Activated T-helper 1 cell treated with anti-CD3 and anti-CD28 coated beads, Interleukin-12 subunit alpha, Interleukin-12 subunit beta, Interleukin-2, Interleukin-4 antibody, amounts not matched to agents 30 ng/mL and 10 ng/mL and 1 ng/mL, durations not matched to agents 14 hours and 24 hours and 36 hours (primary cell): Measurements from ENCODE around the gene SLCO3A1. TPM values are rescaled to one million over a fixed set of nuclear protein-coding genes. Genes with fewer than 3 reads are reported as not detected.
A peak's percentile ranks its signal among the peaks of the same experiment; 100 is the strongest.
"Not testable (repeated sequence)": the region's sequence is repeated elsewhere in the genome, so short reads cannot be mapped to it uniquely, and the experiment has no call there.

Experiments used
- DNase-seq: peaks from one replicate; pipeline ENCODE4 v3.0.0; 2021; ENCODE audit warnings: low spot score
- H3K27ac Mint-ChIP-seq: one replicate; pipeline ENCODE4 v1.8.0; 2021; ENCODE audit warnings: mild to moderate bottlenecking, mixed read lengths
- H3K27me3 Mint-ChIP-seq: one replicate; pipeline ENCODE4 v1.8.0; 2022; ENCODE audit warnings: mild to moderate bottlenecking, moderate library complexity, mixed read lengths; ENCODE audit not compliant: insufficient read depth
- H3K36me3 Mint-ChIP-seq: one replicate; pipeline ENCODE4 v1.8.0; 2021; ENCODE audit warnings: low read depth, mixed read lengths
- H3K4me1 Mint-ChIP-seq: one replicate; pipeline ENCODE4 v1.8.0; 2021; ENCODE audit warnings: low read depth, mixed read lengths
- H3K4me3 Mint-ChIP-seq: one replicate; pipeline ENCODE4 v1.8.0; 2021; ENCODE audit warnings: mild to moderate bottlenecking, moderate library complexity, mixed read lengths
- H3K9me3 Mint-ChIP-seq: one replicate; pipeline ENCODE4 v1.8.0; 2021; ENCODE audit warnings: mixed read lengths
- intact Hi-C: fragments of 100-400 bp; cut with micrococcal nuclease; formaldehyde crosslinking; loops from one replicate; pipeline ENCODE4 v1.15.1; 2024
- total RNA-seq: library from RNA; stranded (reverse); gene quantifications from 2 replicates; pipeline ENCODE4 v1.2.3, GENCODE V29; 2022

Gene SLCO3A1
- total RNA-seq, 1 donor from 2014 or later: 20.0 TPM

- no peak for DNase-seq
- no peak overlapping the region for H3K4me3 Mint-ChIP-seq
Observed at GRCh38 chr15:92061511-92062195, 208.1 kb downstream of the SLCO3A1 start.

GRCh38 chr15:92062505-92062904, 209.0 kb downstream of the SLCO3A1 start:
- Mint-ChIP-seq H3K4me3 (no peak overlapping the region), H3K27me3 (no peaks in the 10 kb centered on the region), H3K9me3 (no peaks in the 10 kb centered on the region), H3K4me1 (no peaks in the 10 kb centered on the region), H3K27ac (no peak overlapping the region), H3K36me3 (no peaks in the 10 kb centered on the region)
- DNase-seq: no peak
- intact Hi-C loops: no loop called here

More at GRCh38 chr15:92061511-92062195, 208.1 kb downstream of the SLCO3A1 start:
- Mint-ChIP-seq H3K36me3 (no peaks in the 10 kb centered on the region), H3K9me3 (no peaks in the 10 kb centered on the region), H3K27me3 (no peaks in the 10 kb centered on the region), H3K27ac (no peak overlapping the region), H3K4me1 (no peaks in the 10 kb centered on the region)
- intact Hi-C loops: no loop called here

GRCh38 chr15:92068121-92068520, 214.6 kb downstream of the SLCO3A1 start:
- H3K4me3 Mint-ChIP-seq: no peak overlapping the region
- H3K9me3 Mint-ChIP-seq: no peaks in the 10 kb centered on the region
- H3K27me3 Mint-ChIP-seq: no peaks in the 10 kb centered on the region
- peaks cover 35% of the 10 kb centered on the region for H3K4me1 Mint-ChIP-seq
- no peak for DNase-seq
- intact Hi-C loops: loop anchor here (2.0 kb wide), 1 partner anchor 55 kb away; no protein-coding TSS in a partner anchor
- no peaks in the 10 kb centered on the region for H3K36me3 Mint-ChIP-seq
- H3K27ac Mint-ChIP-seq: no peak overlapping the region

GRCh38 chr15:92069308-92070250, 216.1 kb downstream of the SLCO3A1 start:
- Mint-ChIP-seq H3K4me3 (peak overlapping the region; percentile 65), H3K9me3 (no peaks in the 10 kb centered on the region), H3K27me3 (no peaks in the 10 kb centered on the region), H3K27ac (peak overlapping the region; percentile 61), H3K4me1 (peaks cover 45% of the 10 kb centered on the region), H3K36me3 (no peaks in the 10 kb centered on the region)
- intact Hi-C loops: loop anchor here (2.0 kb wide), 1 partner anchor 57 kb away; no protein-coding TSS in a partner anchor
- no peak for DNase-seq

- H3K9me3 Mint-ChIP-seq, intact Hi-C loops, H3K27ac Mint-ChIP-seq, DNase-seq, H3K27me3 Mint-ChIP-seq, H3K36me3 Mint-ChIP-seq: not testable (repeated sequence)
- Mint-ChIP-seq H3K4me1 (peaks cover 51% of the 10 kb centered on the region), H3K4me3 (peak overlapping the region; percentile 65)
Observed at GRCh38 chr15:92070251-92070650, 216.7 kb downstream of the SLCO3A1 start.

- Mint-ChIP-seq H3K9me3 (no peaks in the 10 kb centered on the region), H3K4me1 (peaks cover 58% of the 10 kb centered on the region), H3K27me3 (no peaks in the 10 kb centered on the region), H3K36me3 (no peaks in the 10 kb centered on the region), H3K4me3 (no peak overlapping the region), H3K27ac (no peak overlapping the region)
- intact Hi-C loops: no loop called here
- DNase-seq: no peak
Observed at GRCh38 chr15:92071045-92071634, 217.6 kb downstream of the SLCO3A1 start.

- Mint-ChIP-seq H3K9me3 (no peaks in the 10 kb centered on the region), H3K27ac (no peak overlapping the region), H3K4me3 (no peak overlapping the region), H3K36me3 (no peaks in the 10 kb centered on the region), H3K4me1 (peaks cover 53% of the 10 kb centered on the region), H3K27me3 (no peaks in the 10 kb centered on the region)
- intact Hi-C loops: no loop called here
- no peak for DNase-seq
Observed at GRCh38 chr15:92073044-92073785, 219.7 kb downstream of the SLCO3A1 start.

- no peaks in the 10 kb centered on the region for H3K27me3 Mint-ChIP-seq
- no peaks in the 10 kb centered on the region for H3K9me3 Mint-ChIP-seq
- no peak overlapping the region for H3K4me3 Mint-ChIP-seq
- no peak for DNase-seq
- peak overlapping the region; percentile 5 for H3K27ac Mint-ChIP-seq
- H3K4me1 Mint-ChIP-seq: peaks cover 46% of the 10 kb centered on the region
- H3K36me3 Mint-ChIP-seq: no peaks in the 10 kb centered on the region
- intact Hi-C loops: no loop called here
Observed at GRCh38 chr15:92074101-92074500, 220.6 kb downstream of the SLCO3A1 start.

GRCh38 chr15:92074646-92075045, 221.1 kb downstream of the SLCO3A1 start:
- Mint-ChIP-seq H3K9me3 (no peaks in the 10 kb centered on the region), H3K4me3 (no peak overlapping the region), H3K27me3 (no peaks in the 10 kb centered on the region), H3K27ac (no peak overlapping the region), H3K36me3 (no peaks in the 10 kb centered on the region), H3K4me1 (peaks cover 41% of the 10 kb centered on the region)
- intact Hi-C loops: no loop called here
- no peak for DNase-seq

- no peaks in the 10 kb centered on the region for H3K27me3 Mint-ChIP-seq
- no peak overlapping the region for H3K27ac Mint-ChIP-seq
- H3K4me1 Mint-ChIP-seq: peaks cover 33% of the 10 kb centered on the region
- H3K36me3 Mint-ChIP-seq: no peaks in the 10 kb centered on the region
- no peak for DNase-seq
- H3K9me3 Mint-ChIP-seq: no peaks in the 10 kb centered on the region
- intact Hi-C loops: no loop called here
- H3K4me3 Mint-ChIP-seq: no peak overlapping the region
Observed at GRCh38 chr15:92075764-92076163, 222.3 kb downstream of the SLCO3A1 start.

GRCh38 chr15:92076541-92076940, 223.0 kb downstream of the SLCO3A1 start:
- intact Hi-C loops: no loop called here
- no peak overlapping the region for H3K4me3 Mint-ChIP-seq
- peaks cover 27% of the 10 kb centered on the region for H3K4me1 Mint-ChIP-seq
- no peak for DNase-seq
- H3K36me3 Mint-ChIP-seq: no peaks in the 10 kb centered on the region
- no peaks in the 10 kb centered on the region for H3K9me3 Mint-ChIP-seq
- H3K27ac Mint-ChIP-seq: no peak overlapping the region
- no peaks in the 10 kb centered on the region for H3K27me3 Mint-ChIP-seq

- DNase-seq: peak; percentile 41
- no peaks in the 10 kb centered on the region for H3K36me3 Mint-ChIP-seq
- peaks cover 27% of the 10 kb centered on the region for H3K4me1 Mint-ChIP-seq
- no peaks in the 10 kb centered on the region for H3K27me3 Mint-ChIP-seq
- H3K9me3 Mint-ChIP-seq: no peaks in the 10 kb centered on the region
- no peak overlapping the region for H3K4me3 Mint-ChIP-seq
- intact Hi-C loops: loop anchor here (1.0 kb wide), 4 partner anchors 191 to 371 kb away; no protein-coding TSS in a partner anchor
- no peak overlapping the region for H3K27ac Mint-ChIP-seq
Observed at GRCh38 chr15:92077353-92078085, 224.0 kb downstream of the SLCO3A1 start.
